Measurements from ENCODE around the gene RPAP3.

DNA sequence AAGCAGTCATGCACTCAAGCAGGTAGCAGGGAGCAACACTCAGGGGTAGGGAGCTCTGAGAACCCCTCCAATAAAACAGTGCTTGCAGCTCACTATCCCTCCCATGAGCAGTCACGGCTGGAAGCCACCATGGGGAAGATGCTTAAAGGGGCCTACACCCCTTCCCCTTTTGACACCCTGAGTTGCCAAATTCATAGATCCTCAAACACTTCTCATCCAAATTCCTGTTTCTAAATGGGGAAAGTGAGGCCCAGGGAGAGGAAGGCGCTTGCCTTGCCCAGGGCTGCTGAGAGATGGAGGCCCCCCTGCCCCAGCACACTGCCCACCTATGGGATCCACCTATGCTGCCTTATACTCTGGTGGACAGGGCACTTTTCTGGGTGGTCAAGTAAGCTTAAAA lies 26.7 kb upstream of the RPAP3 start:
- TF ChIP-seq, protein P1, sequence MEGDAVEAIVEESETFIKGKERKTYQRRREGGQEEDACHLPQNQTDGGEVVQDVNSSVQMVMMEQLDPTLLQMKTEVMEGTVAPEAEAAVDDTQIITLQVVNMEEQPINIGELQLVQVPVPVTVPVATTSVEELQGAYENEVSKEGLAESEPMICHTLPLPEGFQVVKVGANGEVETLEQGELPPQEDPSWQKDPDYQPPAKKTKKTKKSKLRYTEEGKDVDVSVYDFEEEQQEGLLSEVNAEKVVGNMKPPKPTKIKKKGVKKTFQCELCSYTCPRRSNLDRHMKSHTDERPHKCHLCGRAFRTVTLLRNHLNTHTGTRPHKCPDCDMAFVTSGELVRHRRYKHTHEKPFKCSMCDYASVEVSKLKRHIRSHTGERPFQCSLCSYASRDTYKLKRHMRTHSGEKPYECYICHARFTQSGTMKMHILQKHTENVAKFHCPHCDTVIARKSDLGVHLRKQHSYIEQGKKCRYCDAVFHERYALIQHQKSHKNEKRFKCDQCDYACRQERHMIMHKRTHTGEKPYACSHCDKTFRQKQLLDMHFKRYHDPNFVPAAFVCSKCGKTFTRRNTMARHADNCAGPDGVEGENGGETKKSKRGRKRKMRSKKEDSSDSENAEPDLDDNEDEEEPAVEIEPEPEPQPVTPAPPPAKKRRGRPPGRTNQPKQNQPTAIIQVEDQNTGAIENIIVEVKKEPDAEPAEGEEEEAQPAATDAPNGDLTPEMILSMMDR (optimal IDR thresholded peaks at IDR 0.05 in 1 of 3, IDR thresholded peaks at IDR 0.05 in 1 of 3, conservative IDR thresholded peaks at IDR 0.05 in 1 of 3; ENCODE audit: extremely low read depth in 1 of 3, insufficient read depth in 2 of 3, low read length in 3 of 3) = no peak
- no peak for TF ChIP-seq EZH2 (IDR thresholded peaks at IDR 0.05; ENCODE audit: low read length)

Measured in keratinocyte (primary cell).